HG02938 (cell line): ENCODE data around the gene CTXN1.

ENCODE experiments used
- ATAC-seq: cut with Tn5 transposase; IDR thresholded peaks from one replicate; pipeline ENCODE4 v1.9.1; 2021; ENCODE audit warnings: mild to moderate bottlenecking, moderate library complexity; ENCODE audit not compliant: unreplicated experiment

CTXN1 gene

DNA sequence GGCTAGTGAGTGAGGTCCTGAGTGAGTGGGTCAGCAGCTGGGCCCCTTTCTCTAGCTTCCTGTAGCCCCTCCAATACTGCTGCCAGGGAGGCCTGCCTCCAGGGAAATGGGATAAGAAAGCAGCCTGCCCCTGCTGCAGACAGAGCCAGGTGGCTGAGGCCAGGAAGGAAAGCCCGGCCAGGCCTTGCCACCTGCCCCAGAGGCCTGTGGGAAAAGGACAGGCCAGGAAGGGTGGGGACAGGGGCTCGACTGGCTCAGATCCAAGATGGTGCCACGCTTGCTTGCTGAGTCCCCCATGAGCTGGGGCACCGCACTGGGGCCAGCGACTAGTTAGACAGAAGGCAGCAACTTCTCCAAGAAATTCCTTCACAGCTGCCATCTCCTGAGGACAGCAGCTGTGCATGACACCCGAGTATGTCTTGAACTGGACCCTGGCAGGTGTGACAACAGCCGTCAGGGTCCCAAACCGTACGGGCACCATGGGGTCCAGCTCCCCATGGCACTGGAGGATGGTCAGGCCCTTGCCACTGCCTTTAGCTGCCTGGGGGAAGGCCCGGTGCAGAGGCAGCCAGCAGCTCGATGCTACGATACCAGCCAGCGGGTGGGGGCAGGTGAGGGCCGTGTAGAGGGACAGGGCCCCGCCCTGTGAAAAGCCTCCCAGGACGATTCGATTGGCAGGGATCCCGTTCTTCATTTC is 46.7 kb downstream of the CTXN1 start:
- ATAC-seq = no peak

DNA sequence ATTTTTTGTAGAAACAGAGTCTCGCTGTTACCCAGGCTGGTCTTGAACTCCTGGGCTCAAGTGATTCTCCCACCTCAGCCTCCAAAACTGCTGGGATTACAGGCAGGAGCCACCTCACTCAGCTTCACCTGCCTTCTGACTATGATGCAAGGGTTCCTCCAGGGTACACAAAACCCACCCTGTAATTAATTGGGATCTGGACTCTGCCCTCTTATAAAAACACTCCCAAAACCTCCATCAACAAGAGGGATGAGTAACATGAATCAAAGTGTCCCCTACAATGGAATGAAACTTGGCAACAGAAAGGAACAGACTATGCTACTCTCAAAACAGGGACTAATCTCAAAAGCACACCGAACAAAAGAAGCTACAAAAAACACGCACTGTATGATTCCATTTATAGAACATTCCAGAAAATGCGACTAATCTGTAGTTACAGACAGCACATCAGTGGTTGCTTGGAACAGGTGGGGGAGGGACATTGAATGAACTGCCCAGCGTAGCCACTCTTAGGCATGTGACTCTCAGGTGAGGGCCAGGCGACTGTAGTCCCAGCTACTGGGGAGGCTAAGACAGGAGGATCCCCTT is 48.6 kb downstream of the CTXN1 start:
- no peak for ATAC-seq

DNA sequence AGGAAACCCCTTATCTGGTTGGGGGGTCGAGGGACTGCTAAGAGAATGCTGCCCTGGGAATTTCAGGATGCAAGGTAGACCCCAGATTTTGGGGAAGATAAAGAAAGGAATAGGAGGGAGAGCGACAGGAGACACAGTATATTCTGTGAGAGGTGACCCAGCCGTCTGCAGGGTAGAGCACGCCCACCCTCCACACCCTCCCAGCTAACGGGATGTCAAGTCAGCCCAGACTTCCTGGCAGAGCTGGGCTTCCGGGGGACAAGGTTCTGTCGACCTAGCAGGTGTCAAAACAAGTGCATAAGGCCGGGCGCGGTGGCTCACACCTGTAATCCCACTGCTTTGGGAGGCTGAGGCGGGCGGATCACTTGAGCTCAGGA is 51.0 kb downstream of the CTXN1 start:
- no peak for ATAC-seq
